NB4 (cell line): ENCODE data around the gene NBEAL2.

Experiments
- CTCF ChIP-seq: IDR thresholded peaks from one replicate; pipeline ENCODE4 v1.5.1; 2012; ENCODE audit warnings: low read depth, low read length
- MAX ChIP-seq: IDR thresholded peaks from 2 replicates; pipeline ENCODE4 v1.6.1; 2011; ENCODE audit warnings: low read depth, low read length
- POLR2A ChIP-seq: IDR thresholded peaks from 2 replicates; pipeline ENCODE4 v1.6.1; 2011; ENCODE audit warnings: mild to moderate bottlenecking; ENCODE audit not compliant: insufficient read length; ENCODE audit errors: extremely low read depth

- TF ChIP-seq CTCF = no peak
- TF ChIP-seq POLR2A = no peak
- no peak for TF ChIP-seq MAX
Measured at GRCh38 chr3:47003461-47004368, 24.2 kb downstream of the NBEAL2 start.
